Mesenchymal stem cell (in vitro differentiated cells and primary cell): ENCODE data around the gene FOXO6.
A peak's percentile ranks its signal among the peaks of the same experiment; 100 is the strongest.

Experiments
- DNase-seq: peaks from one replicate; pipeline ENCODE4 v3.0.0-alpha.2; 2013
- H2AFZ ChIP-seq: one replicate; pipeline ENCODE4 v1.6.1; 2013; ENCODE audit warnings: low read depth, mild to moderate bottlenecking, control low read depth, inconsistent platforms, low read length, moderate library complexity
- H2AK5ac ChIP-seq: 2 replicates; pipeline ENCODE4 v1.6.1; 2013; ENCODE audit warnings: low read length, moderate library complexity, mild to moderate bottlenecking, inconsistent platforms; ENCODE audit not compliant: severe bottlenecking
- H2BK120ac ChIP-seq: one replicate; pipeline ENCODE4 v1.6.1; 2013; ENCODE audit warnings: low read depth, mild to moderate bottlenecking, inconsistent platforms, low read length, moderate library complexity
- H2BK12ac ChIP-seq, 2 experiments: one replicate each; pipeline ENCODE4 v1.6.1; 2013; ENCODE audit warnings: inconsistent platforms in 2 of 2, low read length in 2 of 2, mild to moderate bottlenecking in 2 of 2, moderate library complexity in 2 of 2, control low read depth in 1 of 2
- H2BK15ac ChIP-seq: one replicate; pipeline ENCODE4 v1.6.1; 2013; ENCODE audit warnings: mild to moderate bottlenecking, low read depth, inconsistent platforms; ENCODE audit not compliant: poor library complexity, severe bottlenecking
- H2BK5ac ChIP-seq: 2 replicates; pipeline ENCODE4 v1.6.1; 2013; ENCODE audit warnings: low read depth, mild to moderate bottlenecking, low read length, control low read depth, inconsistent platforms; ENCODE audit not compliant: poor library complexity, severe bottlenecking
- H3K14ac ChIP-seq, 2 experiments: one replicate each; pipeline ENCODE4 v1.6.1; 2013; ENCODE audit warnings: inconsistent platforms in 2 of 2, low read length in 2 of 2, control low read depth in 1 of 2, mild to moderate bottlenecking in 1 of 2, moderate library complexity in 1 of 2
- H3K18ac ChIP-seq, 2 experiments: one replicate each; pipeline ENCODE4 v1.6.1; 2013; ENCODE audit warnings: inconsistent platforms in 2 of 2, low read length in 2 of 2, control low read depth in 1 of 2, low read depth in 1 of 2, mild to moderate bottlenecking in 1 of 2
- H3K23ac ChIP-seq, 2 experiments: one replicate each; pipeline ENCODE4 v1.6.1; 2013; ENCODE audit warnings: inconsistent platforms in 2 of 2, low read length in 2 of 2, mild to moderate bottlenecking in 2 of 2, moderate library complexity in 2 of 2, control low read depth in 1 of 2
- H3K27ac ChIP-seq: 2 replicates; pipeline ENCODE4 v1.5.1; 2013; ENCODE audit warnings: mild to moderate bottlenecking, moderate library complexity, low read length, control low read depth, inconsistent platforms; ENCODE audit not compliant: poor library complexity, severe bottlenecking
- H3K27me3 ChIP-seq, 2 experiments: 2 replicates each; pipeline versions ENCODE4 v1.6.1 to v1.7.0; 2013; ENCODE audit warnings: low read length in 2 of 2, mild to moderate bottlenecking in 2 of 2, moderate library complexity in 2 of 2, control low read depth in 1 of 2, inconsistent platforms in 1 of 2; ENCODE audit not compliant: control insufficient read depth in 1 of 2, insufficient read depth in 1 of 2
- H3K36me3 ChIP-seq, 2 experiments: 2 replicates each; pipeline versions ENCODE4 v1.6.1 to v1.7.0; 2013; ENCODE audit warnings: low read length in 2 of 2, control low read depth in 1 of 2, inconsistent platforms in 1 of 2, low read depth in 1 of 2, mild to moderate bottlenecking in 1 of 2; ENCODE audit not compliant: insufficient read depth in 2 of 2, control insufficient read depth in 1 of 2
- H3K4ac ChIP-seq, 2 experiments: one replicate each; pipeline ENCODE4 v1.6.1; 2013; ENCODE audit warnings: inconsistent platforms in 2 of 2, low read length in 2 of 2, mild to moderate bottlenecking in 2 of 2, moderate library complexity in 2 of 2, control low read depth in 1 of 2, low read depth in 1 of 2
- H3K4me1 ChIP-seq: 2 replicates; pipeline ENCODE4 v1.6.1; 2013; ENCODE audit warnings: low read depth, low read length, control low read depth; ENCODE audit not compliant: control insufficient read depth, insufficient read depth
- H3K4me2 ChIP-seq: 2 replicates; pipeline ENCODE4 v1.6.1; 2013; ENCODE audit warnings: low read length, mild to moderate bottlenecking, inconsistent platforms; ENCODE audit not compliant: poor library complexity, severe bottlenecking
- H3K4me3 ChIP-seq, 2 experiments: 2 replicates each; pipeline versions ENCODE4 v1.5.1 to v1.7.0; 2013; ENCODE audit warnings: low read length in 2 of 2, mild to moderate bottlenecking in 2 of 2, control low read depth in 1 of 2, low read depth in 1 of 2; ENCODE audit not compliant: insufficient read depth in 1 of 2
- H3K79me1 ChIP-seq: replicated peaks from 2 replicates; pipeline ENCODE4 v1.6.1; 2013; ENCODE audit warnings: mild to moderate bottlenecking, control low read depth, low read length, inconsistent platforms; ENCODE audit not compliant: poor library complexity, severe bottlenecking
- H3K9ac ChIP-seq: 2 replicates; pipeline ENCODE4 v1.7.0; 2013; ENCODE audit warnings: mild to moderate bottlenecking, low read length, moderate library complexity
- H3K9me3 ChIP-seq: 2 replicates; pipeline ENCODE4 v1.7.0; 2013; ENCODE audit warnings: mild to moderate bottlenecking, low read length; ENCODE audit not compliant: control insufficient read depth
- H4K8ac ChIP-seq: one replicate; pipeline ENCODE4 v1.6.1; 2013; ENCODE audit warnings: inconsistent platforms, mild to moderate bottlenecking, low read length, moderate library complexity
- H4K91ac ChIP-seq: one replicate; pipeline ENCODE4 v1.6.1; 2013; ENCODE audit warnings: mild to moderate bottlenecking, low read length, inconsistent platforms
- WGBS: methylation state at CpG from one replicate; pipeline ENCODE4 v1.1.7; 2013; ENCODE audit warnings: mixed read lengths; 5-methylcytosine and 5-hydroxymethylcytosine counted together

FOXO6 gene

GRCh38 chr1:41314376-41315145 lies 46.7 kb upstream of the FOXO6 start:
- H2AK5ac ChIP-seq: no peak overlapping the region
- H3K23ac ChIP-seq: no peak overlapping the region
- no peak overlapping the region for H2BK12ac ChIP-seq
- H2BK15ac ChIP-seq: no peak overlapping the region
- WGBS: 68% methylated on average over 11 of the region's 11 CpGs
- H3K27me3 ChIP-seq: peaks cover 7 to 21% of the 10 kb centered on the region in 2 experiments
- no peak for DNase-seq
- peaks cover 4% of the 10 kb centered on the region for H3K4me1 ChIP-seq
- no peaks in the 10 kb centered on the region for H3K9me3 ChIP-seq
- H3K14ac ChIP-seq: no peak overlapping the region
- no peak overlapping the region for H2BK120ac ChIP-seq
- H3K27ac ChIP-seq: no peak overlapping the region
- no peaks in the 10 kb centered on the region for H3K36me3 ChIP-seq
- no peak overlapping the region for H3K9ac ChIP-seq
- H3K4me2 ChIP-seq: no peak overlapping the region
- H4K91ac ChIP-seq: no peak overlapping the region
- H2BK5ac ChIP-seq: no peak overlapping the region
- H3K4ac ChIP-seq: no peak overlapping the region
- no peak overlapping the region for H4K8ac ChIP-seq
- H3K79me1 ChIP-seq: no peaks in the 10 kb centered on the region
- no peak overlapping the region for H2AFZ ChIP-seq
- no peak overlapping the region for H3K18ac ChIP-seq
- H3K4me3 ChIP-seq: no peak overlapping the region

- no peak overlapping the region for H3K23ac ChIP-seq
- no peak overlapping the region for H2BK12ac ChIP-seq
- H2BK15ac ChIP-seq: no peak overlapping the region
- peak overlapping the region; percentile 6 for H4K91ac ChIP-seq
- peak; percentile 29 for DNase-seq
- H2AFZ ChIP-seq: no peak overlapping the region
- H3K27ac ChIP-seq: no peak overlapping the region
- no peak overlapping the region for H3K9ac ChIP-seq
- H3K9me3 ChIP-seq: no peaks in the 10 kb centered on the region
- no peak overlapping the region for H3K4ac ChIP-seq
- H2BK120ac ChIP-seq: no peak overlapping the region
- H2AK5ac ChIP-seq: no peak overlapping the region
- H4K8ac ChIP-seq: no peak overlapping the region
- no peak overlapping the region for H3K4me3 ChIP-seq
- no peaks in the 10 kb centered on the region for H3K79me1 ChIP-seq
- peak overlapping the region in 1 of 2 experiments; percentile 1 for H3K18ac ChIP-seq
- no peak overlapping the region for H3K14ac ChIP-seq
- H3K36me3 ChIP-seq: no peaks in the 10 kb centered on the region
- WGBS: 83% methylated on average over 14 of the region's 15 CpGs
- peaks cover 3 to 22% of the 10 kb centered on the region in 2 experiments for H3K27me3 ChIP-seq
- H3K4me2 ChIP-seq: no peak overlapping the region
- H3K4me1 ChIP-seq: peaks cover 4% of the 10 kb centered on the region
- H2BK5ac ChIP-seq: no peak overlapping the region
Observed at GRCh38 chr1:41315146-41315822, 46.0 kb upstream of the FOXO6 start.

- WGBS: 80% methylated on average over 2 of the region's 3 CpGs
- no peak overlapping the region for H3K4me2 ChIP-seq
- H3K4me1 ChIP-seq: peaks cover 6% of the 10 kb centered on the region
- no peak overlapping the region for H4K91ac ChIP-seq
- no peak overlapping the region for H2BK120ac ChIP-seq
- no peak overlapping the region for H3K23ac ChIP-seq
- H3K9me3 ChIP-seq: no peaks in the 10 kb centered on the region
- H3K27ac ChIP-seq: no peak overlapping the region
- no peak overlapping the region for H2AK5ac ChIP-seq
- no peak overlapping the region for H2BK12ac ChIP-seq
- H3K18ac ChIP-seq: no peak overlapping the region
- no peak overlapping the region for H2BK15ac ChIP-seq
- H2BK5ac ChIP-seq: no peak overlapping the region
- H3K14ac ChIP-seq: no peak overlapping the region
- no peak overlapping the region for H3K4ac ChIP-seq
- no peak overlapping the region for H4K8ac ChIP-seq
- H3K36me3 ChIP-seq: no peaks in the 10 kb centered on the region
- no peaks in the 10 kb centered on the region for H3K79me1 ChIP-seq
- no peak for DNase-seq
- H2AFZ ChIP-seq: no peak overlapping the region
- peaks cover 3 to 28% of the 10 kb centered on the region in 2 experiments for H3K27me3 ChIP-seq
- no peak overlapping the region for H3K4me3 ChIP-seq
- H3K9ac ChIP-seq: no peak overlapping the region
Observed at GRCh38 chr1:41315871-41316270, 45.4 kb upstream of the FOXO6 start.

- Histone ChIP-seq H3K4ac (no peak overlapping the region), H3K27me3 (peaks cover 3 to 32% of the 10 kb centered on the region in 2 experiments), H2AFZ (no peak overlapping the region), H2BK15ac (no peak overlapping the region), H4K91ac (no peak overlapping the region), H3K9ac (no peak overlapping the region), H2BK5ac (no peak overlapping the region), H3K23ac (no peak overlapping the region), H3K27ac (no peak overlapping the region), H2BK120ac (no peak overlapping the region), H3K18ac (no peak overlapping the region), H3K4me2 (no peak overlapping the region), H3K14ac (no peak overlapping the region), H3K4me1 (peaks cover 6% of the 10 kb centered on the region), H3K79me1 (no peaks in the 10 kb centered on the region), H4K8ac (no peak overlapping the region), H2BK12ac (no peak overlapping the region), H3K36me3 (no peaks in the 10 kb centered on the region), H3K4me3 (no peak overlapping the region), H2AK5ac (no peak overlapping the region), H3K9me3 (no peaks in the 10 kb centered on the region)
- no peak for DNase-seq
- 87% methylated on average over 6 of the region's 6 CpGs for WGBS
Observed at GRCh38 chr1:41317361-41317760, 43.9 kb upstream of the FOXO6 start.
